Measurements from ENCODE around the gene FTO.
A peak's percentile ranks its signal among the peaks of the same experiment; 100 is the strongest.

The FTO gene

DNA sequence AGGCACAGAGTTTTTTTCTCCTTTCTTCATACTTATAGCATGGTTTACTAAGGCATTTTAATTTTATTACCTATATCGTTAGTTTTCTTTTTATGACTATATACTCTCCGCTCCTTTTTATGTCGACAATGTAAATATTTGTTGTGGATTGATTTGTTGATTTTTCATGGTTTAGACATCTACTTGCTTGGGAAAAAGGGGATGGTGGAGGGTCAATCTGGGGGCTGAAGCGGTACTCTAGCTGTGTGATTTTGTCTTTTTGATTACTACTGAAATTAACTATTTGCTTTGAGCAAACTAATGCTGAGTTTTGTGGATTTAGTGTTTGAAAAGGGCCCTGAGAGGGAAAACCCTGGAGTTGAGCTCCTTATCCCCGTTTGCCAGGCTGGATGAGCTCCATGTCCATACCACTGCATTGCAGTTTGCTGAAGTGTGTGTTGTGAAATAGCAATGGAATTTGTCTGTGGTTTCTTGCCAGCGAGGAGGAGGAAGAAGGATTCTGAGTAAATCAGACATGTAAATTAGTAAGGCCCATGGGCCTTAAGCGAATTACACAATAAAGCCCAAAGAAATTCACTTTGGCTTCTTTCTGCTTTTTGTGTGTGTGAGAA, 72.0 kb downstream of the FTO start:
- no peaks in the 10 kb centered on the region for H3K36me3 ChIP-seq (ENCODE audit: control insufficient read depth in 2 of 2, insufficient read depth in 2 of 2, low read length in 2 of 2)
- H3K9ac ChIP-seq (ENCODE audit: low read depth in 1 of 2, low read length in 2 of 2), result no peak overlapping the region
- no peaks in the 10 kb centered on the region for H3K9me3 ChIP-seq (ENCODE audit: control insufficient read depth in 2 of 2, low read length in 2 of 2)
- H3K27me3 ChIP-seq (ENCODE audit: control insufficient read depth in 2 of 2, insufficient read depth in 2 of 2, low read length in 2 of 2), result no peaks in the 10 kb centered on the region
- peaks cover 29 to 44% of the 10 kb centered on the region in 2 donors for H3K4me1 ChIP-seq (ENCODE audit: control insufficient read depth in 2 of 2, insufficient read depth in 2 of 2, low read length in 2 of 2)
- peak overlapping the region; percentile 11 to 14 for H3K27ac ChIP-seq (ENCODE audit: low read depth in 2 of 2, low read length in 2 of 2)
- peak overlapping the region in 1 of 2 donors; percentile 35 for H3K4me3 ChIP-seq (ENCODE audit: low read length in 2 of 2)

DNA sequence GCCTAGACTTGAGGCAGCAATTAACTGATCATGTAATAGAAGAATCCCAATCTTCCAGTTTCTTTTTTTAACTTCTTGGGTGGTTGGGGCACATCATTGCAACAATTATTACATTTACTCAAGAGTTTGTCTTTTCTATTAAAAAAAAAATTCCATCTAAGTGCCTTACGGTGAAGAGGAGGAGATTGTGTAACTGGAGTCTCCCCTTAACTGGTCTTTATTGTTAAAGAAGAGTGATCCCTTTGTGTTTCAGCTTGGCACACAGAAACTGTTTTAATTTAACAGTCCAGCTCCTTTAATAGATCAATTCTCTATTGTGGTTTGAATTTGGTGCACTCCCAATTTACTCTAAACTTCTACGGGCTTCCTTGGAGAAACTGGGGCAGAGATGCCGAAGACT, 75.2 kb downstream of the FTO start:
- no peaks in the 10 kb centered on the region for H3K36me3 ChIP-seq (ENCODE audit: control insufficient read depth in 2 of 2, insufficient read depth in 2 of 2, low read length in 2 of 2)
- no peak overlapping the region for H3K4me3 ChIP-seq (ENCODE audit: low read length in 2 of 2)
- H3K9ac ChIP-seq (ENCODE audit: low read depth in 1 of 2, low read length in 2 of 2), result no peak overlapping the region
- H3K27ac ChIP-seq (ENCODE audit: low read depth in 2 of 2, low read length in 2 of 2), result no peak overlapping the region
- no peaks in the 10 kb centered on the region for H3K27me3 ChIP-seq (ENCODE audit: control insufficient read depth in 2 of 2, insufficient read depth in 2 of 2, low read length in 2 of 2)
- peaks cover 16 to 24% of the 10 kb centered on the region in 2 donors for H3K4me1 ChIP-seq (ENCODE audit: control insufficient read depth in 2 of 2, insufficient read depth in 2 of 2, low read length in 2 of 2)
- H3K9me3 ChIP-seq (ENCODE audit: control insufficient read depth in 2 of 2, low read length in 2 of 2), result no peaks in the 10 kb centered on the region

DNA sequence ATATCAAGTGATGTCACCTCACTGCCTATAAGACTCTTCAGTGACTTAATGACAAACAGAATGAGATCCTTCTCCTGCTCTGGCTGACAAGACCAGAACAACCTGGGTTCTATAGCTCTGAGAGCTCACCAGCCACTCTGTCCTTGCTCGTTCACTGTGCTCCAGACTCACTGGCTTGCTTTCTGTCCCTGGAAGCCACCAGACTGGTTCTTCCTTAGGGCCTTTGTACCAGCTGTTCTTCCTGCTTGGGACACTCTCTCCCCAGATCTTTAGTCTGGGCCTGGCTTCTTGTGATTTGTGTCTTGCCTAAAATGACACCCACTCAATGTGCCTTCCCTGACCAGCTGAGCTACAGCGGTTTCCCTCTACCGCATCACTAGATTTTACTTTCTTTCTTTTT, 76.1 kb downstream of the FTO start:
- no peaks in the 10 kb centered on the region for H3K36me3 ChIP-seq (ENCODE audit: control insufficient read depth in 2 of 2, insufficient read depth in 2 of 2, low read length in 2 of 2)
- H3K9me3 ChIP-seq (ENCODE audit: control insufficient read depth in 2 of 2, low read length in 2 of 2), result no peaks in the 10 kb centered on the region
- H3K4me1 ChIP-seq (ENCODE audit: control insufficient read depth in 2 of 2, insufficient read depth in 2 of 2, low read length in 2 of 2), result peaks cover 14 to 16% of the 10 kb centered on the region in 2 donors
- no peak overlapping the region for H3K4me3 ChIP-seq (ENCODE audit: low read length in 2 of 2)
- no peak overlapping the region for H3K27ac ChIP-seq (ENCODE audit: low read depth in 2 of 2, low read length in 2 of 2)
- H3K9ac ChIP-seq (ENCODE audit: low read depth in 1 of 2, low read length in 2 of 2), result no peak overlapping the region
- H3K27me3 ChIP-seq (ENCODE audit: control insufficient read depth in 2 of 2, insufficient read depth in 2 of 2, low read length in 2 of 2), result no peaks in the 10 kb centered on the region

GRCh38 chr16:53781023-53781605, 77.2 kb downstream of the FTO start:
- Histone ChIP-seq H3K9ac (ENCODE audit: low read depth in 1 of 2, low read length in 2 of 2) (no peak overlapping the region), H3K27ac (ENCODE audit: low read depth in 2 of 2, low read length in 2 of 2) (no peak overlapping the region), H3K9me3 (ENCODE audit: control insufficient read depth in 2 of 2, low read length in 2 of 2) (no peaks in the 10 kb centered on the region), H3K27me3 (ENCODE audit: control insufficient read depth in 2 of 2, insufficient read depth in 2 of 2, low read length in 2 of 2) (no peaks in the 10 kb centered on the region), H3K4me3 (ENCODE audit: low read length in 2 of 2) (no peak overlapping the region), H3K4me1 (ENCODE audit: control insufficient read depth in 2 of 2, insufficient read depth in 2 of 2, low read length in 2 of 2) (peaks cover 3 to 6% of the 10 kb centered on the region in 2 donors), H3K36me3 (ENCODE audit: control insufficient read depth in 2 of 2, insufficient read depth in 2 of 2, low read length in 2 of 2) (no peaks in the 10 kb centered on the region)

DNA sequence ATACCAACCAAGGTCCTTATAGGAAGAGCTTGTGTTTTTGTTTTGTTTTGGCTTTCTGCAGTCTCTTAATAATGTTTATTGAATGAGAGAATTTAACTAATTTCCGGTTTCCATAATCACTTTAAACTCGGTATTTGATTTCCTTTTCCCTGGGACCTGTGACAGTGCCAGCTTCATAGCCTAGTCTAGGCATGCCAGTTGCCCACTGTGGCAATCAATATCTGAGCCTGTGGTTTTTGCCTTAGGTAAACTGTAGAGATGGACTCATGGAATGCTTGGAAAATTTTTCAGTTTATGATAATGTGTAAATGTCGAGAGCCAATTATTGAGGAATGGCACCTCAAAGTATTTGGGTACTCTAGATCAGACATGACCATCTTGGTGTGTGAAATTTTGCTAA, 78.2 kb downstream of the FTO start:
- H3K9me3 ChIP-seq (ENCODE audit: control insufficient read depth in 2 of 2, low read length in 2 of 2), result no peaks in the 10 kb centered on the region
- no peak overlapping the region for H3K4me3 ChIP-seq (ENCODE audit: low read length in 2 of 2)
- peaks cover 0 to 4% of the 10 kb centered on the region in 2 donors for H3K4me1 ChIP-seq (ENCODE audit: control insufficient read depth in 2 of 2, insufficient read depth in 2 of 2, low read length in 2 of 2)
- no peak overlapping the region for H3K27ac ChIP-seq (ENCODE audit: low read depth in 2 of 2, low read length in 2 of 2)
- H3K27me3 ChIP-seq (ENCODE audit: control insufficient read depth in 2 of 2, insufficient read depth in 2 of 2, low read length in 2 of 2), result no peaks in the 10 kb centered on the region
- no peak overlapping the region for H3K9ac ChIP-seq (ENCODE audit: low read depth in 1 of 2, low read length in 2 of 2)
- no peaks in the 10 kb centered on the region for H3K36me3 ChIP-seq (ENCODE audit: control insufficient read depth in 2 of 2, insufficient read depth in 2 of 2, low read length in 2 of 2)

DNA sequence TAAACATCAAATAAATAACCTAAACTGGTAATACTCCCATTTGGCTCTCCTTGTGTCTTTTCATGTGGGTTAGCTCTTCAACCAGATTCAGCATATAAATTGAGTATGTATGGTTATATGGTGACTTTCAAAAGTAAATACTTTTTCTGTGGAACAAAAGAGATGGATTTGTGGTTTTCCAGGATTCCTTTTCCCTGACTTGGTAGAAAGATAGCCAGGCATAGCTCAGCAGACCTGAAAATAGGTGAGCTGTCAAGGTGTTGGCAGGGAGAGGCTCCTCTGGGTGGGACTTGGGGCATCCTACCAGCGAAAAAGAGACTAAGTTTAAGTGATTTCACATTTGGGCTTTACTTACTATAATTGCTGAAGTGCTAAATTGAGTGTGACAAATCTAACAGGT, 80.3 kb downstream of the FTO start:
- Histone ChIP-seq H3K9me3 (ENCODE audit: control insufficient read depth in 2 of 2, low read length in 2 of 2) (no peaks in the 10 kb centered on the region), H3K9ac (ENCODE audit: low read depth in 1 of 2, low read length in 2 of 2) (no peak overlapping the region), H3K4me1 (ENCODE audit: control insufficient read depth in 2 of 2, insufficient read depth in 2 of 2, low read length in 2 of 2) (peaks cover 0 to 4% of the 10 kb centered on the region in 2 donors), H3K36me3 (ENCODE audit: control insufficient read depth in 2 of 2, insufficient read depth in 2 of 2, low read length in 2 of 2) (no peaks in the 10 kb centered on the region), H3K27me3 (ENCODE audit: control insufficient read depth in 2 of 2, insufficient read depth in 2 of 2, low read length in 2 of 2) (no peaks in the 10 kb centered on the region), H3K27ac (ENCODE audit: low read depth in 2 of 2, low read length in 2 of 2) (no peak overlapping the region), H3K4me3 (ENCODE audit: low read length in 2 of 2) (no peak overlapping the region)

GRCh38 chr16:53785044-53785443, 81.1 kb downstream of the FTO start:
- Histone ChIP-seq H3K27ac (ENCODE audit: low read depth in 2 of 2, low read length in 2 of 2) (no peak overlapping the region), H3K4me3 (ENCODE audit: low read length in 2 of 2) (no peak overlapping the region), H3K27me3 (ENCODE audit: control insufficient read depth in 2 of 2, insufficient read depth in 2 of 2, low read length in 2 of 2) (no peaks in the 10 kb centered on the region), H3K36me3 (ENCODE audit: control insufficient read depth in 2 of 2, insufficient read depth in 2 of 2, low read length in 2 of 2) (no peaks in the 10 kb centered on the region), H3K4me1 (ENCODE audit: control insufficient read depth in 2 of 2, insufficient read depth in 2 of 2, low read length in 2 of 2) (peaks cover 0 to 4% of the 10 kb centered on the region in 2 donors), H3K9ac (ENCODE audit: low read depth in 1 of 2, low read length in 2 of 2) (no peak overlapping the region), H3K9me3 (ENCODE audit: control insufficient read depth in 2 of 2, low read length in 2 of 2) (no peaks in the 10 kb centered on the region)

- no peaks in the 10 kb centered on the region for H3K36me3 ChIP-seq (ENCODE audit: control insufficient read depth in 2 of 2, insufficient read depth in 2 of 2, low read length in 2 of 2)
- no peaks in the 10 kb centered on the region for H3K27me3 ChIP-seq (ENCODE audit: control insufficient read depth in 2 of 2, insufficient read depth in 2 of 2, low read length in 2 of 2)
These were observed 82.0 kb downstream of the FTO start for GRCh38 chr16:53785916-53786315.

DNA sequence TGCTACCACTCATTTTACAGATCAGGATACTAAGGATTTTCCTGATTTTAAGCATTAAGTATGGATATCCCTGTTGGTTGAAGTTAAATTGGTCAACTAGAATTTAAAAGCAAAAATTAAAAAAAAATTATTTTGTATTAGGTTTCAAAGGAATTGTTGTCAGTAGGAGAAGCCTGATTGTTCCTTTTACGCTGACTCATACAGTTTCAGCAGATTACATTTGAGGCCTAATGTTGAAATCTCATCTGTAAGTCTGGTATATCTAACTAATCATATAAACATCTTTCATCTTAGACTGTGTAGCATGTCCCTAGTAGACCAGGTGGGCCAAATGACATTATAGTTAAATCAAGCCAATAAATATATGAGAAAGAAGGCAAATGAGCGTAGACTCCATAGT, 83.5 kb downstream of the FTO start:
- Histone ChIP-seq H3K4me1 (ENCODE audit: control insufficient read depth in 2 of 2, insufficient read depth in 2 of 2, low read length in 2 of 2) (peaks cover 0 to under 1% of the 10 kb centered on the region in 2 donors), H3K9ac (ENCODE audit: low read depth in 1 of 2, low read length in 2 of 2) (no peak overlapping the region), H3K9me3 (ENCODE audit: control insufficient read depth in 2 of 2, low read length in 2 of 2) (no peaks in the 10 kb centered on the region), H3K4me3 (ENCODE audit: low read length in 2 of 2) (no peak overlapping the region), H3K27ac (ENCODE audit: low read depth in 2 of 2, low read length in 2 of 2) (no peak overlapping the region), H3K27me3 (ENCODE audit: control insufficient read depth in 2 of 2, insufficient read depth in 2 of 2, low read length in 2 of 2) (no peaks in the 10 kb centered on the region), H3K36me3 (ENCODE audit: control insufficient read depth in 2 of 2, insufficient read depth in 2 of 2, low read length in 2 of 2) (no peaks in the 10 kb centered on the region)

More at GRCh38 chr16:53785916-53786315, 82.0 kb downstream of the FTO start:
- no peak overlapping the region for H3K27ac ChIP-seq (ENCODE audit: low read depth in 2 of 2, low read length in 2 of 2)
- H3K4me3 ChIP-seq (ENCODE audit: low read length in 2 of 2), result no peak overlapping the region
- H3K9ac ChIP-seq (ENCODE audit: low read depth in 1 of 2, low read length in 2 of 2), result no peak overlapping the region
- no peaks in the 10 kb centered on the region for H3K9me3 ChIP-seq (ENCODE audit: control insufficient read depth in 2 of 2, low read length in 2 of 2)
- H3K4me1 ChIP-seq (ENCODE audit: control insufficient read depth in 2 of 2, insufficient read depth in 2 of 2, low read length in 2 of 2), result peaks cover 0 to 4% of the 10 kb centered on the region in 2 donors

DNA sequence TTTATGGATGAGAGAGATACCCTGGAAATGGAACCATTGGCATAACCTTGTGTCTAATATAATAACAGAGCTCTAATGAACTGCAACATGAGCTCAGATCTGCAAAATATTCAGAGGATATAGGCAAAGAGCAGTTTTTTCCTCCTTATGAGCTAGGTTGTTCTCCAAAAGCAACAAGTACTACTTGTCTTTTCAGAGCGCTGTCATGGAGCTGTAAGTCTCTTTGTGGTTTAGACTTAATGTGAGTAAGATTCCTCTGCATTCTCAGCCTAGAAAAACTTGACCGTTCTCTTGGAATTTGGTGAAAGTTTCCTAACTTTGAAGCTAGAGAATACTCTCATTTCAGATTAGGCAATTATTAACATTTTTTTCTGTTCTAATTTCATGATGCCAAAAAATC, 85.2 kb downstream of the FTO start:
- Histone ChIP-seq H3K36me3 (ENCODE audit: control insufficient read depth in 2 of 2, insufficient read depth in 2 of 2, low read length in 2 of 2) (no peaks in the 10 kb centered on the region), H3K27ac (ENCODE audit: low read depth in 2 of 2, low read length in 2 of 2) (no peak overlapping the region), H3K9me3 (ENCODE audit: control insufficient read depth in 2 of 2, low read length in 2 of 2) (no peaks in the 10 kb centered on the region)

More for the DNA sequence above, 85.2 kb downstream of the FTO start:
- H3K27me3 ChIP-seq (ENCODE audit: control insufficient read depth in 2 of 2, insufficient read depth in 2 of 2, low read length in 2 of 2), result no peaks in the 10 kb centered on the region
- no peak overlapping the region for H3K9ac ChIP-seq (ENCODE audit: low read depth in 1 of 2, low read length in 2 of 2)
- peaks cover 0 to 3% of the 10 kb centered on the region in 2 donors for H3K4me1 ChIP-seq (ENCODE audit: control insufficient read depth in 2 of 2, insufficient read depth in 2 of 2, low read length in 2 of 2)
- no peak overlapping the region for H3K4me3 ChIP-seq (ENCODE audit: low read length in 2 of 2)
